ENCODE results near the gene RAE1. TPM values are rescaled to one million over a fixed set of nuclear protein-coding genes. Genes with fewer than 3 reads are reported as not detected.

RAE1 gene
- polyA plus RNA-seq, 3 donors = 57.4 to 61.1 (median 58.8) TPM

Other genes with a start within 250 kb of the RAE1 start
- gene BMP7, start 84.6 kb upstream of the RAE1 start, polyA plus RNA-seq (ENCODE audit: insufficient read length in 3 of 3) = 100 to 1,000 TPM in 2 of 3 donors, 10 to 100 TPM in 1; 91.0 to 105 (median 101) TPM
- gene SPO11, start 21.5 kb upstream of the RAE1 start, polyA plus RNA-seq (ENCODE audit: insufficient read length in 3 of 3) = not detected
- 10 to 100 TPM; 26.8 to 43.8 (median 37.6) TPM for gene RBM38, start 40.1 kb downstream of the RAE1 start, polyA plus RNA-seq (ENCODE audit: insufficient read length in 3 of 3)
- gene CTCFL, start 173.9 kb downstream of the RAE1 start, polyA plus RNA-seq (ENCODE audit: insufficient read length in 3 of 3) = 1 to 10 TPM; 1.2 to 2.5 (median 2.2) TPM
- gene PCK1, start 209.9 kb downstream of the RAE1 start, polyA plus RNA-seq (ENCODE audit: insufficient read length in 3 of 3) = 10 to 100 TPM in 2 of 3 donors, 1 to 10 TPM in 1; 6.3 to 16.9 (median 16.6) TPM

All from renal pelvis (tissue), 3 donors.